ENCODE results near the gene STOX1. TPM values are rescaled to one million over a fixed set of nuclear protein-coding genes. Genes with fewer than 3 reads are reported as not detected.

The STOX1 gene
- polyA plus RNA-seq, 1 donor from 2014 or later, result 1.2 TPM

DNA sequence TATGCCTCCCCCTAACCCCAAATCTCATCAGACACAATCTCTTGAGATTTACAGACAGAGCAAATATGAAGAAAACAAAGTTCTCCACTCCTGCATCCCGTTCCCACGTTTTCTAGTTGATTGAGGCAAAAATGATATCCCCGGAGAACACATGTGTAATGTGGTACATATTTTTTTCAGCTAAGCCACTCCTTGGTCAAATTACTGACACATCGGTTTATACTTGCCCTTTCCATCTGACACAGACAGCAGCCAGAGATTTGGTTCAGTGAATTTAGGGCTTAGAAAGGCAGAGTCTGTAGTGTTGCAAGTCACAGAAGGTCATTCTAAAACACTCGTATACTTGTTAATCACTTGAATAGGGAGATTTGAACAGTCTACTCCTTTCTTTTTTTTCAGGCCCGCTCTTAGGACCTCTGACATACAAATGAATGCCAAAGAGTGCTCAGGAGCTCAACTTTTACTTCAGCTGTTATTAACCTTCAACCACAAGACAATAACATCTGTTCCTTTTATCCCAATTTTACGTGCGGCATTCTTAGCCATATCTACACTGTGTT lies 71.9 kb downstream of the STOX1 start:
- Histone ChIP-seq H4K20me1 (ENCODE audit: insufficient read depth) (no peaks in the 10 kb centered on the region), H3K4me3 (ENCODE audit: low read length) (no peak overlapping the region), H3K9me2 (ENCODE audit: insufficient read depth, low read length) (no peaks in the 10 kb centered on the region), H3K9ac (ENCODE audit: low read length) (no peak overlapping the region), H3K79me2 (replicated peaks; ENCODE audit: insufficient read depth, low read length) (peaks cover 24% of the 10 kb centered on the region), H3F3A (ENCODE audit: insufficient read depth, low read length, poor library complexity, severe bottlenecking) (no peaks in the 10 kb centered on the region), H3K27me3 (ENCODE audit: insufficient read depth, low read depth, low read length) (no peaks in the 10 kb centered on the region), H3K9me3 (ENCODE audit: low read length) (no peaks in the 10 kb centered on the region), H2AFZ (ENCODE audit: low read depth, low read length) (no peak overlapping the region), H3K4me2 (ENCODE audit: low read length) (peak overlapping the region; percentile 96), H3K36me3 (ENCODE audit: insufficient read depth, low read length) (no peaks in the 10 kb centered on the region), H3K27ac (ENCODE audit: low read length) (no peak overlapping the region)
- TF ChIP-seq, protein P1, sequence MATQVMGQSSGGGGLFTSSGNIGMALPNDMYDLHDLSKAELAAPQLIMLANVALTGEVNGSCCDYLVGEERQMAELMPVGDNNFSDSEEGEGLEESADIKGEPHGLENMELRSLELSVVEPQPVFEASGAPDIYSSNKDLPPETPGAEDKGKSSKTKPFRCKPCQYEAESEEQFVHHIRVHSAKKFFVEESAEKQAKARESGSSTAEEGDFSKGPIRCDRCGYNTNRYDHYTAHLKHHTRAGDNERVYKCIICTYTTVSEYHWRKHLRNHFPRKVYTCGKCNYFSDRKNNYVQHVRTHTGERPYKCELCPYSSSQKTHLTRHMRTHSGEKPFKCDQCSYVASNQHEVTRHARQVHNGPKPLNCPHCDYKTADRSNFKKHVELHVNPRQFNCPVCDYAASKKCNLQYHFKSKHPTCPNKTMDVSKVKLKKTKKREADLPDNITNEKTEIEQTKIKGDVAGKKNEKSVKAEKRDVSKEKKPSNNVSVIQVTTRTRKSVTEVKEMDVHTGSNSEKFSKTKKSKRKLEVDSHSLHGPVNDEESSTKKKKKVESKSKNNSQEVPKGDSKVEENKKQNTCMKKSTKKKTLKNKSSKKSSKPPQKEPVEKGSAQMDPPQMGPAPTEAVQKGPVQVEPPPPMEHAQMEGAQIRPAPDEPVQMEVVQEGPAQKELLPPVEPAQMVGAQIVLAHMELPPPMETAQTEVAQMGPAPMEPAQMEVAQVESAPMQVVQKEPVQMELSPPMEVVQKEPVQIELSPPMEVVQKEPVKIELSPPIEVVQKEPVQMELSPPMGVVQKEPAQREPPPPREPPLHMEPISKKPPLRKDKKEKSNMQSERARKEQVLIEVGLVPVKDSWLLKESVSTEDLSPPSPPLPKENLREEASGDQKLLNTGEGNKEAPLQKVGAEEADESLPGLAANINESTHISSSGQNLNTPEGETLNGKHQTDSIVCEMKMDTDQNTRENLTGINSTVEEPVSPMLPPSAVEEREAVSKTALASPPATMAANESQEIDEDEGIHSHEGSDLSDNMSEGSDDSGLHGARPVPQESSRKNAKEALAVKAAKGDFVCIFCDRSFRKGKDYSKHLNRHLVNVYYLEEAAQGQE (IDR thresholded peaks at IDR 0.05; ENCODE audit: borderline replicate concordance), result no peak
- TF ChIP-seq, protein P2, sequence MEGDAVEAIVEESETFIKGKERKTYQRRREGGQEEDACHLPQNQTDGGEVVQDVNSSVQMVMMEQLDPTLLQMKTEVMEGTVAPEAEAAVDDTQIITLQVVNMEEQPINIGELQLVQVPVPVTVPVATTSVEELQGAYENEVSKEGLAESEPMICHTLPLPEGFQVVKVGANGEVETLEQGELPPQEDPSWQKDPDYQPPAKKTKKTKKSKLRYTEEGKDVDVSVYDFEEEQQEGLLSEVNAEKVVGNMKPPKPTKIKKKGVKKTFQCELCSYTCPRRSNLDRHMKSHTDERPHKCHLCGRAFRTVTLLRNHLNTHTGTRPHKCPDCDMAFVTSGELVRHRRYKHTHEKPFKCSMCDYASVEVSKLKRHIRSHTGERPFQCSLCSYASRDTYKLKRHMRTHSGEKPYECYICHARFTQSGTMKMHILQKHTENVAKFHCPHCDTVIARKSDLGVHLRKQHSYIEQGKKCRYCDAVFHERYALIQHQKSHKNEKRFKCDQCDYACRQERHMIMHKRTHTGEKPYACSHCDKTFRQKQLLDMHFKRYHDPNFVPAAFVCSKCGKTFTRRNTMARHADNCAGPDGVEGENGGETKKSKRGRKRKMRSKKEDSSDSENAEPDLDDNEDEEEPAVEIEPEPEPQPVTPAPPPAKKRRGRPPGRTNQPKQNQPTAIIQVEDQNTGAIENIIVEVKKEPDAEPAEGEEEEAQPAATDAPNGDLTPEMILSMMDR (IDR thresholded peaks at IDR 0.05; ENCODE audit: poor library complexity, severe bottlenecking), result no peak
- TF ChIP-seq EP300 (conservative IDR thresholded peaks at IDR 0.05; ENCODE audit: poor library complexity, severe bottlenecking), result no peak
- TF ChIP-seq SMC3 (conservative IDR thresholded peaks at IDR 0.05; ENCODE audit: poor library complexity), result no peak
- TF ChIP-seq MXI1 (conservative IDR thresholded peaks at IDR 0.05; ENCODE audit: poor library complexity, severe bottlenecking), result no peak
- no peak for TF ChIP-seq TAF1 (IDR thresholded peaks at IDR 0.05; ENCODE audit: low read depth)
- TF ChIP-seq RAD21 (conservative IDR thresholded peaks at IDR 0.05), result no peak
- TF ChIP-seq POLR2AphosphoS5 (IDR thresholded peaks at IDR 0.05), result no peak
- TF ChIP-seq EZH2 (IDR thresholded peaks at IDR 0.05; ENCODE audit: borderline replicate concordance, insufficient read depth, low read length, poor library complexity, severe bottlenecking), result no peak

DNA sequence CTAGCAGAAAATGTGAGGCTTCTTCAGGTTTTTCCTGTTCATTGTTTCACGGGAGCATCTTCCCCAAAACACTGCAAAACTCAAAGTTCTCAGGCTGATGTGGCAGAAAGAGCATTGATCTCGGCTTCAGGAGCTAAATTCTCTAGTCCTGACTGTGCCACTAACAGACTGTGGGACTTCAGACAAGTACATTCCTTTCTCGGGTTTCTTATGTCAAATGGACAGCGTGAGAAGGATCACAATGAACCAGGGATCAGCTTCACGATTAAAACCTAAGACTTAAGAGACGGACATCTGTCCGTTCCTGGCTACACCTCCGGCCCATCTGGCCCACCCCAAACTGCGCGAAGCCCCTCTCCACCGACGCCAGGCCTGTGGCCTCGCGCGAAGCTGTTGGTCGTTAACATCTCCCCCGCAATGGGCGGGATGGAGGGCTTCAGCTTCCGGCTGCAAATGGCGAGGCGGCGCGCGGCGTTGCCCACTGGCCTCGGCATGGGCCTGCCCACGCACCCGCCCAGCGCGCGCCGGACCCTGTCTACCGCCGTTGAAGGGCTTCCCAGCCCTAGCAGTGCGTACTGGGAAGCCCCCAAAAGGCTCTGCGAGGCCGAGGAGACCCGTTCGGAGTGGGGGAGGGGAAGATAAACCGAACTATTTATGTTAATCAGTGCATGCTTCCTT lies 73.2 kb downstream of the STOX1 start:
- H3K36me3 ChIP-seq (ENCODE audit: insufficient read depth, low read length), result no peaks in the 10 kb centered on the region
- H4K20me1 ChIP-seq (ENCODE audit: insufficient read depth), result no peaks in the 10 kb centered on the region
- no peaks in the 10 kb centered on the region for H3F3A ChIP-seq (ENCODE audit: insufficient read depth, low read length, poor library complexity, severe bottlenecking)
- peak overlapping the region; percentile 96 for H3K27ac ChIP-seq (ENCODE audit: low read length)
- H3K4me2 ChIP-seq (ENCODE audit: low read length), result peak overlapping the region; percentile 96
- peak overlapping the region; percentile 97 for H2AFZ ChIP-seq (ENCODE audit: low read depth, low read length)
- peak overlapping the region; percentile 92 for H3K9ac ChIP-seq (ENCODE audit: low read length)
- no peaks in the 10 kb centered on the region for H3K27me3 ChIP-seq (ENCODE audit: insufficient read depth, low read depth, low read length)
- H3K9me2 ChIP-seq (ENCODE audit: insufficient read depth, low read length), result no peaks in the 10 kb centered on the region
- no peaks in the 10 kb centered on the region for H3K9me3 ChIP-seq (ENCODE audit: low read length)
- no peak for TF ChIP-seq MXI1 (conservative IDR thresholded peaks at IDR 0.05; ENCODE audit: poor library complexity, severe bottlenecking)
- no peak for TF ChIP-seq SMC3 (conservative IDR thresholded peaks at IDR 0.05; ENCODE audit: poor library complexity)
- TF ChIP-seq POLR2AphosphoS5 (IDR thresholded peaks at IDR 0.05), result peak; percentile 88
- TF ChIP-seq, protein P1 (IDR thresholded peaks at IDR 0.05; ENCODE audit: borderline replicate concordance), result peak; percentile 99
- TF ChIP-seq RAD21 (conservative IDR thresholded peaks at IDR 0.05), result no peak
- TF ChIP-seq, protein P2 (IDR thresholded peaks at IDR 0.05; ENCODE audit: poor library complexity, severe bottlenecking), result no peak
- TF ChIP-seq EP300 (conservative IDR thresholded peaks at IDR 0.05; ENCODE audit: poor library complexity, severe bottlenecking), result peak; percentile 79
- TF ChIP-seq EZH2 (IDR thresholded peaks at IDR 0.05; ENCODE audit: borderline replicate concordance, insufficient read depth, low read length, poor library complexity, severe bottlenecking), result no peak
- TF ChIP-seq TAF1 (IDR thresholded peaks at IDR 0.05; ENCODE audit: low read depth), result peak; percentile 100
- H3K79me2 ChIP-seq (replicated peaks; ENCODE audit: insufficient read depth, low read length), result peaks cover 32% of the 10 kb centered on the region
- H3K4me3 ChIP-seq (ENCODE audit: low read length), result peak overlapping the region; percentile 94

Measured in neural cell (in vitro differentiated cells).